Esophagus muscularis mucosa (tissue), 4 donors: Measurements from ENCODE around the gene CKAP2L. TPM values are rescaled to one million over a fixed set of nuclear protein-coding genes. Genes with fewer than 3 reads are reported as not detected.

Experiments used
- DNase-seq: peaks from one replicate; pipeline ENCODE4 v3.0.0-alpha.2; 2017; ENCODE audit errors: extremely low spot score
- H3K27ac ChIP-seq, 4 donors: fragments of 200-600 bp; sonication (generic); replicated peaks in 1 of 4; 1 replicate in 3 of 4; 2 replicates in 1 of 4; pipeline ENCODE4 v1.5.1; 2016 to 2019; ENCODE audit warnings: mild to moderate bottlenecking in 1 of 4
- H3K27me3 ChIP-seq, 4 donors: fragments of 200-600 bp; sonication (generic); one replicate each; pipeline versions ENCODE4 v1.5.1 to v1.6.0; 2016 to 2019
- H3K36me3 ChIP-seq, 4 donors: fragments of 200-600 bp; sonication (generic); one replicate each; pipeline ENCODE4 v1.5.1; 2016 to 2019
- H3K4me1 ChIP-seq, 4 donors: fragments of 200-600 bp; sonication (generic); one replicate each; pipeline ENCODE4 v1.5.1; 2016 to 2019
- H3K4me3 ChIP-seq, 4 donors: fragments of 200-600 bp; sonication (generic); 1 replicate in 2 of 4; 2 replicates in 2 of 4; pipeline ENCODE4 v1.5.1; 2016 to 2019; ENCODE audit warnings: mild to moderate bottlenecking in 4 of 4, moderate library complexity in 1 of 4
- H3K9me3 ChIP-seq, 4 donors: fragments of 200-600 bp; sonication (generic); 1 replicate in 3 of 4; 2 replicates in 1 of 4; pipeline ENCODE4 v1.5.1; 2016 to 2019
- EP300 ChIP-seq: sonication (generic); formaldehyde crosslinking; IDR thresholded peaks from one replicate; pipeline ENCODE4 v1.6.1; 2017; ENCODE audit warnings: antibody characterized with exemption
- POLR2A ChIP-seq: fragments of 450-650 bp; IDR thresholded peaks from one replicate; pipeline ENCODE4 v1.6.1; 2017; ENCODE audit warnings: antibody characterized with exemption, moderate library complexity, mild to moderate bottlenecking, low read depth
- POLR2AphosphoS5 ChIP-seq, 2 donors: sonication (generic); formaldehyde crosslinking; IDR thresholded peaks; one replicate each; pipeline ENCODE4 v1.6.1; 2017; ENCODE audit warnings: antibody characterized with exemption in 2 of 2
- WGBS: methylation state at CpG from one replicate; pipeline ENCODE4 v1.1.5; 2018; 5-methylcytosine and 5-hydroxymethylcytosine counted together
- intact Hi-C: fragments of 100-400 bp; cut with DNase I; formaldehyde crosslinking; loops from one replicate; pipeline ENCODE4 v1.15.1; 2023
- total RNA-seq, 4 donors: library from RNA; depleted of rRNA; stranded (reverse); fragments of >200 nt; gene quantifications; one replicate each; pipeline versions ENCODE4 v1.1.0 to v1.2.1, GENCODE V29; 2016
- TF ChIP-seq, protein P1 (sequence below), 3 experiments: fragments of 200-600 bp in 2 of 3; fragments of 450-650 bp in 1 of 3; sonication (generic) in 2 of 3; IDR thresholded peaks; one replicate each; pipeline ENCODE4 v1.5.1; 2017 to 2019; ENCODE audit warnings: antibody characterized with exemption in 3 of 3, mild to moderate bottlenecking in 2 of 3, moderate library complexity in 1 of 3

Gene CKAP2L
- total RNA-seq, 4 donors from 2014 or later, result 0.23 to 1.5 (median 0.91) TPM; not detected in 1

DNA sequence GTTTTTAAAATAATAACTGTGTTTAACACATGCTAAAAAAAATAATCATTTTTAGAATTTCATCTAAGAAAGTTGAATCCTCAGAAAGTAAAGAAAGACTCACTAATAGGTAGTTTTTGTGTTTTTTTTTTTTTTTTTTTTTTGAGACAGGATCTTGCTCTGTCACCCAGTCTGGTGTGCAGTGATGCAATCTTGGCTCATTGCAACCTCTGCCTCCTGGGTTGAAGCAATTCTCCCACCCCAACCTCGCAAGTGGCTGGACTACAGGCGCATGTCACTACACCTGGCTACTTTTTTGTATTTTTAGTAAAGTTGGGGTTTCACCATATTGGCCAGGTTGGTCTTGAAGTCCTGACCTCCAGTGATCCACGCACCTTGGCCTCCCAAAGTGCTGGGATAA, 7.1 kb downstream of the CKAP2L start:
- intact Hi-C loops, result no loop called here
- Histone ChIP-seq H3K4me1 (peaks cover 0 to 35% (median 33%) of the 10 kb centered on the region in 4 donors), H3K27ac (no peak overlapping the region), H3K27me3 (no peaks in the 10 kb centered on the region), H3K36me3 (no peaks in the 10 kb centered on the region), H3K9me3 (no peaks in the 10 kb centered on the region), H3K4me3 (no peak overlapping the region)
- DNase-seq, result no peak
- TF ChIP-seq EP300, result no peak
- TF ChIP-seq POLR2A, result no peak
- TF ChIP-seq, protein P1, sequence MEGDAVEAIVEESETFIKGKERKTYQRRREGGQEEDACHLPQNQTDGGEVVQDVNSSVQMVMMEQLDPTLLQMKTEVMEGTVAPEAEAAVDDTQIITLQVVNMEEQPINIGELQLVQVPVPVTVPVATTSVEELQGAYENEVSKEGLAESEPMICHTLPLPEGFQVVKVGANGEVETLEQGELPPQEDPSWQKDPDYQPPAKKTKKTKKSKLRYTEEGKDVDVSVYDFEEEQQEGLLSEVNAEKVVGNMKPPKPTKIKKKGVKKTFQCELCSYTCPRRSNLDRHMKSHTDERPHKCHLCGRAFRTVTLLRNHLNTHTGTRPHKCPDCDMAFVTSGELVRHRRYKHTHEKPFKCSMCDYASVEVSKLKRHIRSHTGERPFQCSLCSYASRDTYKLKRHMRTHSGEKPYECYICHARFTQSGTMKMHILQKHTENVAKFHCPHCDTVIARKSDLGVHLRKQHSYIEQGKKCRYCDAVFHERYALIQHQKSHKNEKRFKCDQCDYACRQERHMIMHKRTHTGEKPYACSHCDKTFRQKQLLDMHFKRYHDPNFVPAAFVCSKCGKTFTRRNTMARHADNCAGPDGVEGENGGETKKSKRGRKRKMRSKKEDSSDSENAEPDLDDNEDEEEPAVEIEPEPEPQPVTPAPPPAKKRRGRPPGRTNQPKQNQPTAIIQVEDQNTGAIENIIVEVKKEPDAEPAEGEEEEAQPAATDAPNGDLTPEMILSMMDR (IDR thresholded peaks at IDR 0.05), result no peak
- no peak for TF ChIP-seq POLR2AphosphoS5 (IDR thresholded peaks at IDR 0.05)
- 92% methylated on average over 3 of the region's 3 CpGs for WGBS

DNA sequence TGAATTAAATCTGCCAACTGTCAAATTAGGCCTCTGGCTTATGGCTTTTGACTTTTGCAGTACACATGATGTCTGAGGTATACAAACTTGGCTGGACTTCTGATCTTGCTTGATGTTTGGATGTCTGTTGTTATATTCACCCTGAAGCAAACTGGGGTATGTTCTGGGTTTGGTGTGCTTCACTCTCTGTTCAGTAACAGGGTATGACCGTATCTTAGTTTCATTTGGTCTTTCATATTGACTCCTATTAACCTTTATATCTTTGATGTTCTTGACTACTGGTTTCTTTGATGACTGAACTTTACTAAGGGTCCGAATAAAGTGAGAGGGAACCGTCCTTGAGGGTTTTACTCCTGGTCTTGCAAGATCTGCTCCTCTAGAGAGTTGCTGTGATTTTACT, 8.2 kb downstream of the CKAP2L start:
- intact Hi-C loops, result no loop called here
- TF ChIP-seq, protein P1 (IDR thresholded peaks at IDR 0.05), result no peak
- no peak for TF ChIP-seq POLR2AphosphoS5 (IDR thresholded peaks at IDR 0.05)
- TF ChIP-seq EP300, result no peak
- no peak for TF ChIP-seq POLR2A
- Histone ChIP-seq H3K36me3 (no peaks in the 10 kb centered on the region), H3K4me1 (peaks cover 0 to 43% (median 42%) of the 10 kb centered on the region in 4 donors), H3K4me3 (no peak overlapping the region), H3K9me3 (no peaks in the 10 kb centered on the region), H3K27me3 (no peaks in the 10 kb centered on the region), H3K27ac (no peak overlapping the region)
- DNase-seq, result no peak
- whole genome bisulfite sequencing, result 92% methylated on average over 3 of the region's 3 CpGs

GRCh38 chr2:112755444-112755843, 9.0 kb downstream of the CKAP2L start:
- Histone ChIP-seq H3K36me3 (no peaks in the 10 kb centered on the region), H3K4me3 (no peak overlapping the region), H3K4me1 (peaks cover 0 to 49% (median 43%) of the 10 kb centered on the region in 4 donors), H3K27me3 (no peaks in the 10 kb centered on the region), H3K9me3 (no peaks in the 10 kb centered on the region), H3K27ac (no peak overlapping the region)
- TF ChIP-seq POLR2A (no peak), POLR2AphosphoS5 (IDR thresholded peaks at IDR 0.05) (no peak), EP300 (no peak)
- TF ChIP-seq, protein P1 (IDR thresholded peaks at IDR 0.05), result no peak
- DNase-seq, result no peak
- intact Hi-C loops, result no loop called here
- WGBS, result 88% methylated on average over 4 of the region's 4 CpGs

DNA sequence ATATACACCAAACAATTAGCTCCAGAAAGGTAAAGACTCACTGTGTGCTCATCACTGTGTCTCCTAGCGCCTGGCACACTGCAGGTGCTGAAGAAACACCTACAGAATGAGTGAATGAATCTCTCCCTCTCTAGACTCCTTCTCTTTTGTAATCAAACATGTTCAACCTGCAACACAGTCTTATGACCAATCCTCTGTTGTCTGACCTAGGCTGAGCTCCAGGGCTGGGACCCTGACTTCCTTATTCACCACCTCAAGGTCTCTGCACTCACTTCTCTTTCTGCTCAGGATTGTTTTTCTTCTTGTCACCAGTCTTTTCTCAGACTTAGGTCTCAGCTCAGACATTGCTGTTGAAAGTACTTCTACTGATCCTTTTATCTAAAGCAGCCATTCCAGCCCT, 9.8 kb downstream of the CKAP2L start:
- no peaks in the 10 kb centered on the region for H3K27me3 ChIP-seq
- no peaks in the 10 kb centered on the region for H3K36me3 ChIP-seq
- H3K27ac ChIP-seq, result no peak overlapping the region
- 96% methylated on average over 1 of the region's 1 CpG for WGBS
- intact Hi-C loops, result loop anchor here (5.0 kb wide), 1 partner anchor 203 kb away; no protein-coding TSS in a partner anchor
- H3K4me1 ChIP-seq, result peaks cover 0 to 57% (median 48%) of the 10 kb centered on the region in 4 donors
- TF ChIP-seq POLR2AphosphoS5 (IDR thresholded peaks at IDR 0.05) (no peak), EP300 (no peak), POLR2A (no peak)
- TF ChIP-seq, protein P1 (IDR thresholded peaks at IDR 0.05), result no peak
- H3K4me3 ChIP-seq, result no peak overlapping the region
- DNase-seq, result no peak
- no peaks in the 10 kb centered on the region for H3K9me3 ChIP-seq

DNA sequence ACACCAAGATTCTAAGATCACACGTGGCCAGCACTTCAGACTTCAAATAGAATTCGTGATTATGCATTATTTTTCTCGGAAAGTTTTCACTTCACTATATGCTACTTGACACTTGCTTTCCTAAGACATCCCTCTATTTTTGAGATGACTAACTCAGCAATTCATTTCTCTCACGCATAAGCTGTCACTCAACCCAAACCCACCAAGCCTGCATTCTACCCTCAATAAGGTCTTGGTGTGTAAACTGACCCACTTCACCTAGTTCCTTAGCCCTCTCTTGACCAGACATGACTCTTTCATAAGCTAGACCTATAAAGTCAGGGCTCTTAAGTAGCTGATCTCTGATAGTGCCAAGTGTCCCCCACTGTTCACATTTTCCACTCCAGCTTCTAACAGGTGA, 11.7 kb downstream of the CKAP2L start:
- Histone ChIP-seq H3K27ac (peak overlapping the region in 1 of 4 donors; percentile 8), H3K4me3 (no peak overlapping the region), H3K9me3 (no peaks in the 10 kb centered on the region), H3K4me1 (peaks cover 0 to 46% (median 36%) of the 10 kb centered on the region in 4 donors), H3K36me3 (no peaks in the 10 kb centered on the region), H3K27me3 (no peaks in the 10 kb centered on the region)
- DNase-seq, result no peak
- TF ChIP-seq POLR2A (no peak), EP300 (no peak), POLR2AphosphoS5 (IDR thresholded peaks at IDR 0.05) (no peak)
- TF ChIP-seq, protein P1 (IDR thresholded peaks at IDR 0.05), result no peak
- intact Hi-C loops, result loop anchor here (5.0 kb wide), 1 partner anchor 205 kb away; no protein-coding TSS in a partner anchor
- 77% methylated on average over 4 of the region's 4 CpGs for WGBS
